Stimulated activated CD4-positive, alpha-beta T cell treated with anti-CD3 and anti-CD28 coated beads, Interleukin-15, amount 100 ng/mL, for 48 hours (primary cell): ENCODE data around the gene GRB10.

ENCODE experiments used
- DNase-seq, 2 donors: peaks; one replicate each; pipeline ENCODE4 v3.0.0-alpha.2; 2020; ENCODE audit warnings: low read depth in 2 of 2

The GRB10 gene

DNA sequence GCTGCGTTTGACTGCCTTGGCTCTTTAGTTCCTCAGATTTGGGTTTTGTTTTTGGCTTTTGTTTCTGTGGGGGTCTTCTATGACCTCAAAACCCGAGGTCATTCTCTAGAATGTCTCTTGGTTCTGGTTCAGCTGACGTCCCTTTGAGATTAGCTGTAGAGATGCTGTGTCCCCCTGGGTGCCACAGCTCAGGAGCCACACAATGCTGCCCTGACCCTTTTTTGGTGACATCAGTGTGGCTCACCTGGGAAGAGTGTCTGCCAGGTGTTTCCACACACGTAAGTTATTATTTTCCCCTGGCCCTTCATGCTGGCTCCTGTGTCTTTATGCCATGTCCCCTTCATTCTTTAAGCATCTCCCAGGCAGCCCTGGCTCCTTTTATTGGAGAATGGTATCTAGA, 127.7 kb downstream of the GRB10 start:
- DNase-seq = no peak

GRCh38 chr7:50653981-50654425, 128.7 kb downstream of the GRB10 start:
- no peak for DNase-seq

- DNase-seq = no peak
These were observed 129.4 kb downstream of the GRB10 start for GRCh38 chr7:50653126-50653864.

DNA sequence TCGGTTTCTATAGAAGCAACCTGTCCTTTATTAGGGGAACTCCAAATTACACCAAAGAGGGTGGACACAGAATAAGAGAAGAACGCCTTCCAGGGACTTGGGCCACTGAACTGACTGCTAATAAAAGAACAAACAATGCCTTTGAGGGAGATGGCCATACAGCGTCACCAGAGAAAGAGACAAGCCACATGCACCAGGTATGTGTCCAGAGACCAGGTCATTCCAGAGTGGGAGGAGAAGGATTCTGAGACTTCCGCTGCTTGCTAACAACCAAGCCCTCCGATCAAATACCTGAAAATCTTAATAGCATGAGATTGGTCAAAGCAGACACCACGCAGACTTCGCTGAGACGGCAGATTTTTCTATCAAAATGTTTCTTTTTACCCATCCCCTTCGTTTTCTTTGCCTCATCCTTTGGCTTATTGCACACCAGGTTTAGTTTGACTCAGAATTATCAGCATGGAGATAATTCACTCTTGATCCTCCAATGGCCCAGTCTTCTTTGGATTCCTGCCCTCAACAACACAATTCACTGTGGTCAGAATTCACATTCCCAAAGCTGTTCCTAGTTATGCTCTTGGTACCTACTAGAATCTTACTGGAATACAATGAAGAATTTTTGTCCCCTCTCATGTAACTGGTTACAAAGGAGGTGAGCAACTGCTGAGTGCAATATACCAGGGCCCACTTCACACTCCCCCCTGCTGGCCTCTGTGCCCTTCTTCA, 130.1 kb downstream of the GRB10 start:
- DNase-seq = no peak

DNA sequence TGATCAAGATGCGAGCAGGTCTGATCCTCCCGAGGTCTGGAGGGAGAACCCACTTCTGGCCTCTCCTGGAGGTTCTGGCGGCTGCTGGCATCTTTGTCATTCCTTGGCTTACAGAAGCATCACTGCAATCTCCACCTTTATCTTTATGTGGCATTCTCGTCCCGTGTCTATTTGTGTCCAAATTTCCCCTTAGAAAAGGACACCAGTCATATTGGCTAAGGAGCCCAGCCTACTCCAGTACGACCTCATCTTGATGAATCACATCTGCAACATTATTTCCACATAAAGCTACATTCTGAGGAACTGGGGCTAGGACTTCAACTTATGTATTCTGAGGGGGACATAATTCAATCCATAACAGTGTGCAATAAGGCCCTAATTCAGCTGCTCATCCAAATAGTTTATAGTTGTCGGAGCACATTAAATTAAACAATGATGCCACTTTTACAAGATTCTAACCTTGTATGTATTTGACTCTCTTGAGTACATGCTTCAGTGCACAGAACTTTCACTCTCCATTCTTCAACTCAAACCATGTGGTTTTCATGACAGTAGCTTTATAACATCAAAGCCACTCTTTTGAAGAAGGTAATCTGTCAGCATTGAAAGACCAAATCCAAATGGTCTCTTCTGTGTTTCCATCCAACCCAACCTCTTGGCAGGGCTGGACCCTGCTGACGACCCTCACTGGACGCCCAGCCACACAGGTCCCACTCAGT, 131.3 kb downstream of the GRB10 start:
- no peak for DNase-seq

GRCh38 chr7:50650057-50650664, 132.5 kb downstream of the GRB10 start:
- DNase-seq = no peak

DNA sequence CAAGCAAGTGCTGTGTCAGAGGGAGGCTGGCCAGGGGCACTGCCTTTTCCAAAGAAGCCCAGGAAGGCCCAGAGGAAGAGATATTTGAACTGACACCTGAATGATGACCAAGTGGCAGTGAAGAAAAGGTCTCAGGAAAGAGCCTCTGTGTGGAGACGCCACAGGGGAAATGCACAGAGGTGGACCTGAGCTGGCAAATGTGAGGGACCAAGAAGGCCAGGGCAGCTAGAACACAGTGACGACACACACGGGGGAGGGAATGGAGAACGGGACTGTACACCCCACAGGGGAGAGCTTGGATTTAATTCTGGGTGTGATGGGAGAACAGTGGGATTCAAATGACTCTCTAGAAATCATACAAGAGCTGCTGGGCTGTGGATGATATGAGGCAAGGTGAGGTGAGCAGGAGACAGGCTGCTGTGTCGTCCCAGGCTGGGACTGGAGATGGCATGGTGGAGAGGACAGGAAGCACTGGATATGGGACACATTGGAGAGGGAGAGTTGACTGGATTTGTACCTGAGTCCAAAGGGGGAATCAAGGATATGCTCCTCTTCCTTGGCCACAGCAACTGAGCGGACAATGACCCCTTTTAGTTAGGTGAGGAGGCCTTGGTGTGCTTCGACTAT, 133.3 kb downstream of the GRB10 start:
- no peak for DNase-seq

GRCh38 chr7:50648570-50649169, 134.0 kb downstream of the GRB10 start:
- no peak for DNase-seq

- no peak for DNase-seq
These were observed 134.6 kb downstream of the GRB10 start for GRCh38 chr7:50648076-50648475.

DNA sequence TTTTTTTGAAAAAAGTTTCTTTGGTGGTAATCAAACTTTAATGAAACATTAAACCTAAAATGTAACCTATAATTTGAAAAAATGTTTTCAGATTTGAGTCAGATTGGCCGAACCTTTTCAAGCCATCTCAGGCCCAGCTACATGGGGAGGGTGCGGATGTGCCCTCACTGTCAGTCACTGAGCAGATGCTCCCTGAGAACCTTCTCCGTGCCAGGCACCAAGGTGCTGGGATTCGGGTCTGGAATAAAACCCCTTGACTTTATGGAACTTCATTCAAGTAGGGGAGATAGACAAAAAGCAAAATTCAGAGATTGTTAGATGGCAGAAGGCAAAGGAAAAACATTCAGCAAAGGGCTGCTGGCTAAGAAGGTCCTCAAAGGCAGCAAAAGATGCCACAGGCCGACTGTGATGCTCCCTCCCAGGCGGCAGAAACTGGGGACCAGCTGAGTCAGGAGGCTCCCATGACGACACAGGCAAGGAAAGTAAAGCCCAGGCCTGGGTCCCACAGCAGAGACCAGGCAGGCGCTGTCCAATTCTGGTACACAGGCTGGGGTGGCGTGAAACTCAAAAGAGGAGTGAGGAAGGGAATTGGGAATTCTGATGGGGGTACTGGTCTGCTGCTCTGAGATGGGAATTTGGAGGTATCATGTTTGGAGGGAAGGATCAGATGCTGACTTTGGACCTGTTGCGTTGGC, 135.3 kb downstream of the GRB10 start:
- no peak for DNase-seq

DNA sequence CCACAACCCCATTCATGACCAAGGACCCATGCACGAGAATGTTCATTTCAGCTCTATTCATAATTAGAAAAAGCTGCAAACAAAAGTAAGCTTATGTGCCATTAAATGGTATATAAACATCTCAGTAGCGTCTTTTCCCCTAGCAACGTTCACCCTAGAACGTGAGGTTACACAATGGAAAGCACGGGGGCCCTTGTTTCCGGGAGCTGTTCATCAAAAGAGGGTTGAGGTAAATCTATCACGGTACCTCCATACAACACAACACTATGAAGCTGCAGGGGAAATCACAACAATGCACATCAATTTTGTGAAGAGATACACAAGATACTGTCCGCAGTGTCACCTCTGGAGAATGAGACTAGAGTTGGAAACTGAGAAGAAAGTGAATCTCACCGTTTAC, 136.6 kb downstream of the GRB10 start:
- DNase-seq = no peak

DNA sequence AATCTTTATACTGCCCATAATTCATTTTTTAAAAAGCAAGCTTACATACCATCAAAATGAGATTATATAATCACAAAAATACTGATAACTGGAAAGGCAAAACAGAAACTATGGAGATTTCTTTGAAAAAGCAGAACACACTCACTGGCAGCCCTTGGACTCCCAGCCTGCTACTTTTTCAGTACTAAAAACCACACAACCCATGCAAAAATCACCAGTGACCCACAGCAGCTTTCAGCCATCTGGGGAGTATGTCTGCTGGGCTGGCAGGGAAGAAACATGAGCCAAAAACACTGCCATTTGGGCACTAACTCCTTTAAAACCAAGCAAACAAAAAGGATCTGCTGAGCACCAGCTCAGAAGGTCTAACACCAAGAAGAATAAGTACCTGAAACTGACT, 137.5 kb downstream of the GRB10 start:
- no peak for DNase-seq

GRCh38 chr7:50644586-50644985, 138.1 kb downstream of the GRB10 start:
- no peak for DNase-seq

- no peak for DNase-seq
These were observed 138.6 kb downstream of the GRB10 start for GRCh38 chr7:50644114-50644513.

DNA sequence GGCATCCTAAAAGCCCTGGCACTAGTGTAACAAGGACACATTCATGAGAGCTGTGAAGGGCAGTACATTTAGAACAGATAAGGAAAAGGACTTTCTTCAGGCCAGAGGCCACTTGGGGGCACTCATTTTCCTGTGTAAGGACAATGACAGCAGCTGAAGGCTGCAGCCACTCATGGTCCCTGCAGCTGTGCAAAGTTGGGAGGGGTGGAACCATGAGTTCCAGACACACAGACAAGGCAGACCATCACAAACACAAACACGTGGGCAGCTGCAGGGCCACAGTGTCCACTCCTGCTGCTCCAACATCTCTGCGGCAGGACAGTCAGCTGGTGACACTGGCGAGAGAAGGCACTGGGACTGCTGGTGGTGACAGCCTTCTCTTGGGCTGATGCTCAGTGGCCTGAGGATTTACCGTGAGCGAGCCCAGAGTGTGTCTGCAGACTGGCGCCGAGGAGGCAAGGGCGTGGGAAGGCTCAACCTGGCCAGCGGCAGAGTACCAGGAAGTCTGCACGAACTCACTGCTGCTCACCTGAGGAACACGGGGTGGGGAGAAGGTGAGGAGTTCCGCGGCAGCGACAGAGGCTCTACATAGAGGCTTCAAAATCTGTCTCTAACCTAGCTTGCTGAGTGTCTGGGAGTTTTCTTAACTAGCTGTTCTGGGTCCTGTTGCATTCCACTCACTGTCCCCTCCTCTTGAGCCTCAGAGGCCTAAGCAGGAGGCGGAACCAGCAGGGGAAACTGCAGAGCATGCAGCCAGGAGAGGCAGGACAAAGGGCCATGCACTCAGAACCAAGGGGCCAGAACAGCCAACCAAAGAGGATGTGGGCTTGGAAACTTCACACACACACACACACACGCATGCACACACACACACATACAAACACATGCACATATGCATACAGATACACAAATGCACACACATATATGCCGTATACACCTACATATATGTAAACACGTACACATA, 141.0 kb downstream of the GRB10 start:
- DNase-seq = no peak

GRCh38 chr7:50640779-50641178, 141.9 kb downstream of the GRB10 start:
- no peak for DNase-seq

GRCh38 chr7:50640256-50640655, 142.4 kb downstream of the GRB10 start:
- DNase-seq = no peak

GRCh38 chr7:50637725-50638643, 144.7 kb downstream of the GRB10 start:
- DNase-seq = no peak

GRCh38 chr7:50634378-50634777, 148.3 kb downstream of the GRB10 start:
- DNase-seq = no peak
